ENCODE data around the gene PHF21A. TPM values are rescaled to one million over a fixed set of nuclear protein-coding genes. Genes with fewer than 3 reads are reported as not detected.
A peak's percentile ranks its signal among the peaks of the same experiment; 100 is the strongest.

Gene PHF21A
- total RNA-seq, 1 donor from 2014 or later: 36.2 TPM

DNA sequence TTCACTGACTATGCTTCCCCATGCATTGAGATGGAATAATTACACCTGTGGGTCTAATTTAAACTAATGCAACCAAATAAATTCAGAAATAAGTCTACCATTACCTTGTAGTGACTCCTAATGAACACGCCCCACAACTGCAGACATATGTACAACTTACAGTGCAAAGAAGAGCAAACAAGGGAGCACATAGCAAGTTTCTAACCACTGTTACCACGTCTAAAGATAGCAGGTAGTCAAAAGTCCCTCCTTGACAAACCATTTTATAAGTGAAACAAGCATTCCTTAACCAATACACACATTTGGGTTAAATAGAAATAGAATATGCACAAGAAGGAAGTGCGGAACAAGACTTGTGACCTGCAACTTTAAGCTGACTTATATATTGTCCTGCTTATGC, 20.6 kb downstream of the PHF21A start:
- ATAC-seq (no peak), DNase-seq (no peak)
- intact Hi-C loops (cut with micrococcal nuclease): no loop called here

DNA sequence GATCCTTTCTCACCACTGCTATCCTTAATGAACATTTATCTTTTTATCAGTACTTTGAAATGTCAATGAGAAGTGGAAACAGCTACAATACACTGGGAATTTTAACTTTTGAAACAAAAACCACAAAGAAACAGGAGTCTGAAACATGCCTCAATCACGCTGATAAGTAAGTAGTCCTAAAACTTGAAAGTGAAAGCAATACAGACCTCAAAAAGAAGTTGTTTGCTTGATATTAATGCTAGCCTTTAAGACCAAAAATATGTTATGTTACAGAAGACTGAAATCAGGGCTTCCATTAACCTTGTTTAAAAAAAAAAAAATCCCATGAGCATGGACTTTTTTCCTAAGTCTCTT, 21.3 kb downstream of the PHF21A start:
- intact Hi-C loops (cut with micrococcal nuclease): no loop called here
- ATAC-seq (no peak), DNase-seq (no peak)

DNA sequence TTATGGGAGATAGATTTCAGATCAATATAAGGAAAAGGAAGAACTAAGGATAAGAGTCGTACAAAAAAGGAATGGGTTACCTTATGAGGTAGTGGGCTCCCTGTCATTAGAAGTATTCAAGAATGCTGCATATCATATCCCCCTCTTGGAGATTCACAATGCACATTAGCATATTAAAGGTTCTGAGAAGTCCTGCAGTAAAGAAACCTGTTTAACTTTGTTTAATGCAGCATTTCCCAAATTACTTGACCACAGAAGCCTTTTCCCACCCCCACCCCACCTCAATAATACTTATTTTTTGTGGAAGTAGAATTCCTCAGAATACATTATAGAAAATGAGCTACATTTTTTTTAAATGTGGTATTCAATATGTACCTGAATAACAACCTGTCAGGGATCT, 30.9 kb downstream of the PHF21A start:
- intact Hi-C loops (cut with micrococcal nuclease): no loop called here
- no peak for DNase-seq
- ATAC-seq: no peak

DNA sequence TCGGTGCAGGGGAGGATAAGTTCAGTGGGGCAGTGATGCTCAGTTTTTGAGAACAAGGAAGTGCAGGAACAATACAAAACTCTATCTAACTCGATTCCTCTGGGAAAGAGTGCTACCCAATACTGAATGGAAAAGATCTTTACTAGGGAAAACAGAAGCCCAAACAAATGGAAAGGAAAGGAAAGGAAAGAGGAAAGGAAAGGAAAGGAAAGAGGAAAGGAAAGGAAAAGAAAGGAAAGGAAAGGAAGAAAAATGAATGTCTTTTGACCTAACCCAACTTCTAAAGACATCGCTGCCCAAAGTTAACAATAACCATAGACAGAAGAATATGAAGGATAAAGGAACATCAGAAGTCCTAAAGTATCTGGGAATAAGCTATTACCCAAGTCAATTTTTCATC, 41.6 kb downstream of the PHF21A start:
- no peak for DNase-seq
- no peak for ATAC-seq
- intact Hi-C loops (cut with micrococcal nuclease): no loop called here

DNA sequence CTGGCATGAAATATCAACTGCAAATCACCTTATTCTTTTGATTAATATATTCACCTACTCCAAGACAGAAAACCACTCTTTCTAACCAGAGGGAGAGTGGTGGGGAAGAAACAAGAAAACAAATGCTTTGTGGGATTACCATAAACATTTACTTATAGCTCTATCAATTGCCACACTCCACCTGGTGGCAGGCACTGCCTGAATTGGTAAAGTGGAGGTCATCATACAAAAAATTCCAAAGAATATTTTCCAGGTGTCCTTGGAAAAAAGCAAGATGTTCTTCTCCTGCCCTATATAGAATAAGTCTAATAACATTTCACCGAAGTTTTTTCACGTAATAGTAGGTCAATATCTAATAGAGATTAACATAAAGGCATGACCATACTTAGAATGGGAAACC, 45.3 kb downstream of the PHF21A start:
- intact Hi-C loops (cut with micrococcal nuclease): no loop called here
- no peak for ATAC-seq

DNA sequence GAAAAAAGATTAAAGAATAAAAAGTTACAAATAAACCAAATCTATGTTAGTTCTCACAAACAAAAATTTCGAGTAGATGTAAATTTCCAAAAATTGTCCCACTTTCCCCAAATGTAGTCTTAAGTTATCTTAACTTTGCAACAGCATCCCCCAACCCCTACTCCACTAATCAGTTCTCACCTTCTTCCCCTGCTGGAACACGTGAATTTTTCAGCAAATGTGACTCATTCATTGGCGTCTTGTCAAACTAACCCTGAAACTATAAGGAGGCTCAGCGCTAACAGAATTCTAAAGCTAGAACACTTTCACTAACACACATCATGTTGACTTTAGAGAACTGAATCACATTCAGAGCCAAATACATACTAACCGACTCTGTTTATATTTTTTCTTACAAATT, 46.1 kb downstream of the PHF21A start:
- DNase-seq (no peak), ATAC-seq (no peak)
- intact Hi-C loops (cut with micrococcal nuclease): no loop called here

More for the DNA sequence above, 45.3 kb downstream of the PHF21A start:
- DNase-seq: no peak

DNA sequence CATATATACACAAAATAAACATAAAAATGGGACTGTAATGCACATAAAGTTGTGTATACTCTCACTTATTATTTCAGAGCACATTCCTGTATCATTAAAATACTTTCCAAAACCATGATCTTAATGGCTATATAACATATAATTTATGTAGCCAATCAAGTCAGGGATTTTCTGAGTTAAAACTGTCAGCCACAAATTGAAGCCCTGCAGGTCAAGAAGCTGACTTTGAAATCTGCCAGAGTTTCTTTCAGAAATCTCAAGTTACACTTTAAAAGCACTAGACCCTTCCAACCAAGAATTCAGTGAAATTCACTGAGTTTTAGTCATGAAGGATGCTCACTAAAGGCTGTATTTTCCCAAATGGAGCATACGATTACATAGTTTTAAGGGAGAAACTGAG, 47.6 kb downstream of the PHF21A start:
- intact Hi-C loops (cut with micrococcal nuclease): no loop called here
- ATAC-seq: no peak
- no peak for DNase-seq

DNA sequence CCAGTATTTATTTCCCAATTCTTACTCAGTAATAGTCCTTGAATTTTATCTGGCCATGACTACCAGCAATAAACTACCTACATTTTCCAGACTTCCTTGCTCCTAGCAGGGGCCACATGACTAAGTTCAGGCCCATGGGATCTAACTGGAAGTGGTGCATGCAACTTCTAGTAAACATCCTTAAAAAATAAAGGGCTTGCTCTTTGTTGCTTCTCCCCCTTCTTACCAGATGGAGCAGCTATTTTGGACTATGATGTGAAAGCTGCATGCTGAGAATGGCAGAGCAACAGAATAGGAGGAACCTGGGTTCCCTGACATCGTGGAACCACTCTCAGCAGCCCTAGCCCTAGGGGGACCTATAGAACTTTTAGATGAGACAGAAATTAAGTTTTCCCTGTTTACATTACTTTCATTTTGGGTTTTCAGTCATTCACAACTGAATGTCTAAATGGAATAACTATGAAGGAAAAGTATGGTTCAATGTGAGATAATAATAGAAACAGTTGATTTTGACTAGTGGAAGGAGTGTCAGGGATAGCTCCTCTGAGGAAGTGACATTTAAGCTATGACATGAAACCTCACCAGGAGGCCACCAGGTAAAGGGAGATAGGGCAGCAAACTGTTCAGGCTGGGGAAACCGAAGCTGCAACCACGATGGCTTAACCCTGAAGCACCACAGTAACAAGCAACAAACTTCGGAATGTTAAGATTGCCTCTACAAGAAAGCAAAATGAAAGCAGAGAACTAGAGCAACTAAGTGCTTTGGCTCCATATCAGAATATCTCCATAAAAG, 48.9 kb downstream of the PHF21A start:
- DNase-seq: no peak
- peak; percentile 80 for ATAC-seq
- intact Hi-C loops (cut with micrococcal nuclease): no loop called here

DNA sequence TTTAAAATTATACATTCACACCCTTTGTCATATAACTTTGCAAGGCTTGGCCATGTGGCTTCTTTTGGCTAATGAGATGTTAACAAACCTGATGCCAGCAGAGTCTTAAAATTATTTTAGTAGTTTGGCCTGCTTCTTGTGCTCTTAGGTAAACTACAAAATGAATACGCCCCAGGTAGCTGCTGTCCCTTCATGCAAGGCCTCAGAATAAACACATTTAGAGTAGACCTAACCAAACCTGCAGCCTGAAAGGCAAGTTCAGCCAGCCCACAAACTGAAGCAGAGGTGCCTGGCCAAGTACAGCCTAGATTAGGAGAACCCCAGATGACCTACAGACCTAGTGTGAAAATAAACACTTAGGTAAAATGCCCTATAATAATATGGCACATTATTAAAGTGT, 50.2 kb downstream of the PHF21A start:
- no peak for ATAC-seq
- intact Hi-C loops (cut with micrococcal nuclease): no loop called here
- DNase-seq: no peak

DNA sequence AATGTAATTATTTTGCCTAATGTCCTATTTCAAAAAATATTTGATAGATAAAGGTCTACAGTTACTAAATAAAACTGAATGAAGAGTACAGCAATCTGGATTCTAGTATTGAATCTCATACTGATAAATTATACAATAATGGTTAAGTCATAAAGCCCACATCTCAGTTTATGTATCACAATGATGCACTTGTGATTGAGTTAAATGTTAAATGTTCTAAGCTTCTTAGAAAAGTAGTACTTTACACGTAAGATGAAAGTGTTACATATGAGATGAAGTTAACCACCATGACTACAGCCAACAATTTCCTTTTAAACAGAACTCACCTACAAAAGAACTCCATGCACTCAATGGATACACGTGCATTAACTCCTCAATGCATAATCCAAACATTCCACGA, 51.7 kb downstream of the PHF21A start:
- intact Hi-C loops (cut with micrococcal nuclease): no loop called here
- DNase-seq: no peak
- no peak for ATAC-seq

DNA sequence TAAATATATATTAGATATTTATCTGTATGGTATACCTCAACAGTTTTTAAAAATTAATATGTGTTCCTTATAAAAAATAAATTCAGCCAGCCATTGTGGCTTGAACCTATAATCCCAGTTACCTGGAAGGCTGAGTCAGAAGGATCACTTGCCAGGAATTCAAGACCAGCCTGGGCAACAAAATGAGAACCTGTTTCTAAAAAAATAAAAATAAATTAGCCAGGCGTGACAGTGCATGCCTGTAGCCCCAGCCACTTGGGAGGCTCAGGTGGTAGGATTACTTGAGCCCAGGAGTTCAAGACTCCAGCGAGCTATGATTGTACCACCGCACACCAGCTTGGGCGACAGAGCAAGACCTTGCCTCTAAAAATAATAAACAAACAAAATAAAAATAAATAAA, 54.9 kb downstream of the PHF21A start:
- DNase-seq (no peak), ATAC-seq (no peak)
- intact Hi-C loops (cut with micrococcal nuclease): no loop called here

DNA sequence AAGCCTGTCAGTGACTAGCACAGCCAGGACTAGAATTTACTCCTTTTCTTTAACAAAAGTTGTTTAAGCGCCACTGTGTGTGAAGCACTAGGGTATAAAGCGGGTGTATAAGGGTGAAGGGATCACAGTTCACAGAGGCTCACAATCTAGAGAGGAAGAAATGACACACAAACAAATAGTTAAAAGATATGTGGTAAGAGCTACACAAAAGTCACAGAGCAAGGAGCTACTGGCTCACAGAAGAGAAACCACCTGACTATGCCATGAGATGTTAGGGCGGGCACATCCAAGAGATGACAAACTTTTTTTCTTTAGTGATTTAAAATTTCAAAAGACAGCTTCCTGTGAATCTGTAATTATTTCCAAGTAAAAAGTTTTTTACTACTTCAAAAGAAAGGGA, 55.6 kb downstream of the PHF21A start:
- ATAC-seq (no peak), DNase-seq (no peak)
- intact Hi-C loops (cut with micrococcal nuclease): no loop called here

DNA sequence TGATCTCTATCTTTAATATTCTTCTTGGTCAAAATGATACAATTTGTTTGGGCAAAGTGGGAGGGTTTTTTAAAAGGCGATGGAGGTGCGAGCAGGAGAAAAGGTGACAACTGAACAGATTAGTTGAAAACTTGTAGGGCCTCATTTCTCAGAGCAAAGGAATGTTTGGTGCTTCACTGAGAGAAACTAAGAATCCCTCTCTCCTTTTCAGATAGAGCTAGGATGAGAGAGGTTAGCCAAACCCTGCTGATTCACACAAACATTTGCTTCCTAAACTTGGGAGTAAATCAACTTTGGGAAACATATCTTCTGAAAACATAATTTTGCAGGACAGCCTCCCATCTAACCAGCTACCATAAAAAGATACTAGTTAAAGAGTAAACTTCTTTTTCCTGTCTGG, 57.0 kb downstream of the PHF21A start:
- intact Hi-C loops (cut with micrococcal nuclease): no loop called here
- no peak for ATAC-seq

DNA sequence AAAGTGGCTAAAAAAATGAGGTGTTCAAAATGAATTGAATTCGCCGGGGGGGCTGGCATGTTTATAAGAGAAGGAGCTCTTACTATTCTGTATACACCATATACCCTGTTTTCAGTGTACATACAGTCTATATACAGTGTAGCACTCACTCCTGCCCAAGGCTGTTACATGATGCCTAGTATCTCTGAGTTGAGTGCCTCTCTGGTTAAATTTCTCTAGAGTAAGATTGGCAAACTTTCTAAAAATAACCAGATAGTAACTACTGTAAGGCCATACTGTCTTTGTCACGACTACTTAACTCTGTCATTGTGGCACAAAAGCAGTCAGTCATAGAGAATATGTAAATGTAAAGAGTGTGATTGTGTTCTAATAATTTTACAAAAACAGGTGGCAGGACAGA, 58.1 kb downstream of the PHF21A start:
- intact Hi-C loops (cut with micrococcal nuclease): no loop called here
- ATAC-seq: peak; percentile 75
- DNase-seq: no peak

More for the DNA sequence above, 57.0 kb downstream of the PHF21A start:
- no peak for DNase-seq

DNA sequence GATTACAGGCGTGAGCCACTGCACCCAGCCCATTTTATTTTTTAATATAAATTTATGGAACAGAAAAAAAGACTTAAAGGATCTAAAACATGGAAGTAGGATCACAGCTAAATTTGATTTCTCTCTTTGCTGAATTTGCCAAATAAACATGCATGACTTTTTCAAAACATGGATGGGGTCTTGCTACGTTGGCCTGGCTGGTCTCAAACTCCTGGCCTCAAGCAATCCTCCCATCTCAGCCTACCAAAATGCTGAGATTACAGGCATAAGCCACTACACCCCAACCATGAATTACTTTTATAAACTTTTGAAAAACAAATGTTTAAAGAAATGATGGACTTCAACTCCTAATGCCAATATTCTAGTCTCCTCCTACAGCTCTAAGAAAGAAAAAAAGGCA, 61.2 kb downstream of the PHF21A start:
- DNase-seq: no peak
- intact Hi-C loops (cut with micrococcal nuclease): no loop called here
- no peak for ATAC-seq

DNA sequence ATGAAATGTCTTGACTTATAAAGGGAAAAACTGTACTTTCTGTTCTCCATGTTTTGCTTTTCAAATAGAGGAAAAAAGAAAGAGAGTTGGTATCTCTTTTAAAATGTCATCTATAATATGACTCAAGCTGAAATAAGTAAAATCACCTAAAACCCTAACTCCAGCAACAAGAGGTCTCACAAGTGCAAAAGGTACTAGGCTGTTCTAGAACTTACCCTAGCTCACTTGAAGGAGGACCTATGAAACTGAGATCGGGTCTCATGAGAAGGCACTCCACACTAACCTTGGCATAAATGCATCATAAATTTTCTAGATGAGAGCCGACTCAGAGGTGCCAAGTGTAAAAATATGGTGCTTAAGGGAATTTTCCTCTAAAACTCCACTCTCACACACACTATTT, 63.8 kb downstream of the PHF21A start:
- no peak for DNase-seq
- ATAC-seq: no peak
- intact Hi-C loops (cut with micrococcal nuclease): no loop called here

DNA sequence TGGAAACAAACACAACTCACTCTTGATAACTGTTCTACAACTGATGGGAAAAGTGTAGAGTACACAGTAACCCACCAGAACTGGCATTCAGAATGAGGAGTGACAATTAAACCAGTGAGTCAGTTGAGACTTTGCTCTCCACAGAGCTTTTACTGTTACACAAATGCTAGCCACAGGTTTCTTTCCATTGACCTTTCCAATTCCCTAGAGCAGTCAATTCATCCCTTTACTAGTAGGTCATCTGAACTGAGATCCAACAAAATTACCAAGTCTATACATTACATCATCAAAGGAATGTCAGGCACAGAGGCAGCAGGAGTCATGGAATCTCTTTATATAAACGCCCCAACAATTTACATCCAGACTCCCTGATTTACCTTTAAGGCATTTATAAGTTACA, 65.9 kb downstream of the PHF21A start:
- no peak for DNase-seq
- intact Hi-C loops (cut with micrococcal nuclease): no loop called here
- no peak for ATAC-seq

DNA sequence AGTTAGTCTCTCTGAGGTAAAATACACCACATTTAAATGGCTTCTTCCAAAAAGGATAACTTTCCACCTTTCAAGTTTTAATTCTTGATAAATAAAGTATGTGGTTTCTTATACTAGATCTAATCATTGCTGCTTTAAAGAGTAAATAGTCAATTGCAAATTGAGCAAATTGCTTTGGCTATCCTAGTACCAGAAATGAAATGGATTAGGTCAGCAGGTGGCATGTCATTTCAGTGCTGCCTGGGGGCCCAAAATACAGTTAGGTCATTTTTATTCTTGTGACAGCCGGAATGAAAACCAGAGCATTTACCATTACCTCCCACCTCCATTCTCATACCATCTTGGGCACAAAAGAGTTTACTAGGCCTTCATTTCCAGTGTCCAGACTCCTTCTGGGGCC, 70.2 kb downstream of the PHF21A start:
- intact Hi-C loops (cut with micrococcal nuclease): no loop called here
- no peak for ATAC-seq

DNA sequence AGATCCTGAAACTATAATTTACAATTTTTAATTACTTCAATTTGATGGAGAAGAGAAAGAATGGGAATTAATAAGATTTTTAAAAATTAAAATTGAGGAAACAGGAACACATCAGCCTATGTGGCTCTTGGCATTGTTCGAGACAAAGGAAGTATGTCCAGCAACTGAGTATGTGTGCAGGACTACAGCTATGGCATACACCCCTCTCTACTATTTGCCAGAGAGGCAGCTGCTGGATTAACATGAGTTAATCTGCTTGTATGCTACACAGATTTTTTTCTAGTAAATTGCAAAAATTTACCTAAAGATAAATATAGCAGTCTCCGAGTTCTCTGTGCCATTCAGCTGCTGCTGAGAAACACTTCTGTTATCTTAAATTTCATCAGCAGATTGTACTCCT, 70.6 kb downstream of the PHF21A start:
- peak; percentile 44 for ATAC-seq
- no peak for DNase-seq
- intact Hi-C loops (cut with micrococcal nuclease): no loop called here

More for the DNA sequence above, 70.2 kb downstream of the PHF21A start:
- no peak for DNase-seq

DNA sequence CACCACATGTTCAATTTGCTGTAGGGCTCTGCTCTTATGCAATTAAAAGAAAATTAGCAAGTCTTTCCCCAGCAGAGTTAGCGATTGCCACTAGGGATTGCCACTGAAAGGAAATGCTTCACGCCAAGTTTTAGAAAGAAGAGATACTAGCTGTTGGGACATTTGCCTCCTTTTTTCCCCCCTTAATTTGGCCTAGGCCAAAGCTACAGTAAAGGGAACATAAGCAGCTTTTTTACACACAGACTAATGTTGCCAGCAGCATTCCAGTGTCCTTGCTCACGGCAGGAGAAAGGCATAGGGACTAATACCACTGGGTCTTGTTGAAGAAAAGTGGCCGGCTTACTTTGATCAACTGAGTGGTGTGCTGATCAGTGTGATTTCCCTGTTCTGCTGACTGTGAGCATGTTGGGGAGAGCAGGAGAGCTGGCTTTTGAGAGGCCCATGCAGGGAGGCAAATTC, 71.2 kb downstream of the PHF21A start:
- ATAC-seq: peak; percentile 83

DNA sequence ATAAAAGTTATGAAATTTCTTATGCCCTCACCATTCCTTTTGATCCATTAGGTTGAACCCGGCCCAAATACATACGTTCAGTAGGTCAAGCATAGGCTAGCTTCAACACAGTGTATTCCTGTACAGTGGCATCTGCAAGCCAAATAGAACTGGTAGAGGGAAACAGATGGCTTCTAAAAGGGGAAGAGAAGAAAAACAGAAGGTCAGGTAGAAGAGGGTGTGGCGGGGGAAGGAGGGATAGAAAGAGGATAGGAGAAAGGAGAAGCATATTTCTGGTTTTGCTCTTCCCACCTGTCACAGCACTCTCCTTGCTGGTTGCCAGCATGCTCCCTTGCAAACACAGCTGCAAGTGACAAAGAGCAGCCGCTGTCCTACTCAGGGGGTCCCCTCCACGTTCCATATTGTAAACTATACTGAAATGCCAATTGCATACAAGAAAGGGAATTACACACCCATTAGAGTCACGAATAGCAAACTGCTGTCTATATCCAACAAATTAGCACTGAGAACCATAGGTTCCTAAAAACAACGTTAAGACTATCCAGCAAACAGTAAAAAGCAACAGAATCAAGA, 71.8 kb downstream of the PHF21A start:
- ATAC-seq (peak; percentile 27), DNase-seq (no peak)
- intact Hi-C loops (cut with micrococcal nuclease): no loop called here

More for the DNA sequence above, 71.2 kb downstream of the PHF21A start:
- intact Hi-C loops (cut with micrococcal nuclease): no loop called here
- DNase-seq: peak; percentile 31

Measured in left ventricle myocardium superior (tissue), 1 donor.